K562 (cell line): ENCODE data around the gene TERT. TPM values are rescaled to one million over a fixed set of nuclear protein-coding genes. Genes with fewer than 3 reads are reported as not detected.

Experiments used
- ATAC-seq: fragments of 200-7000 bp; cut with Tn5 transposase; 3 replicates; pipeline ENCODE4 v1.9.1; 2020; ENCODE audit warnings: moderate library complexity
- BruUV-seq: library from RNA; stranded (reverse); fragments of 400-500 nt; replicated peaks from 2 replicates; lab custom pipeline; 2021; lab: Mats Ljungman, UMichigan
- CTCF ChIA-PET: fragments of 300-600 bp; formaldehyde crosslinking; extraction: SDS; loops from one replicate; lab custom pipeline; 2021; ENCODE audit warnings: low intra/inter-chr PET ratio; lab: Yijun Ruan, JAX
- POLR2A ChIA-PET: fragments of 300-600, 350-650 bp; sonication (Branson Sonifier 250); formaldehyde crosslinking; extraction: SDS; loops from one replicate; lab custom pipeline; 2021; ENCODE audit warnings: antibody characterized with exemption, inconsistent platforms; lab: Yijun Ruan, JAX
- DNase-seq, 4 experiments: peaks; one replicate each; pipeline versions ENCODE4 v3.0.0 to v3.0.0-alpha.2; 2011 to 2018; ENCODE audit warnings: low spot score in 3 of 4, mixed read lengths in 3 of 4; ENCODE audit errors: extremely low read depth in 1 of 4
- FAIRE-seq: peaks from 2 replicates; lab custom pipeline; 2011; peaks lifted over from hg19 to GRCh38; lab: Jason Lieb, UNC
- H2AFZ ChIP-seq: 2 replicates; pipeline ENCODE4 v1.6.0; 2011; ENCODE audit warnings: low read depth, low read length, control low read depth, inconsistent platforms
- H3K27ac ChIP-seq: fragments of 200-600 bp; 3 replicates; pipeline ENCODE4 v1.8.0; 2011; ENCODE audit warnings: low read depth, mild to moderate bottlenecking, control low read depth, inconsistent platforms, low read length, moderate library complexity, mixed read lengths; ENCODE audit errors: extremely low read depth
- H3K27me3 ChIP-seq, 2 experiments: fragments of 300-600 bp in 1 of 2; 2 replicates in 1 of 2; 3 replicates in 1 of 2; pipeline versions ENCODE4 v1.6.0 to v1.8.0; 2011; ENCODE audit warnings: inconsistent platforms in 2 of 2, low read length in 2 of 2, mild to moderate bottlenecking in 1 of 2, mixed read lengths in 1 of 2, moderate library complexity in 1 of 2; ENCODE audit not compliant: control insufficient read depth in 2 of 2, insufficient read depth in 2 of 2
- H3K36me3 ChIP-seq: fragments of 300-600 bp; 3 replicates; pipeline ENCODE4 v1.8.0; 2011; ENCODE audit warnings: mild to moderate bottlenecking, low read length, inconsistent platforms; ENCODE audit not compliant: control insufficient read depth, insufficient read depth
- H3K4me1 ChIP-seq, 2 experiments: fragments of 200-600 bp in 1 of 2; replicated peaks in 1 of 2; 2 replicates in 1 of 2; 3 replicates in 1 of 2; pipeline versions ENCODE4 v1.5.1 to v1.8.0; 2011; ENCODE audit warnings: inconsistent platforms in 2 of 2, low read length in 2 of 2, mild to moderate bottlenecking in 1 of 2, mixed read lengths in 1 of 2, moderate library complexity in 1 of 2; ENCODE audit not compliant: control insufficient read depth in 2 of 2, insufficient read depth in 2 of 2
- H3K4me2 ChIP-seq: 2 replicates; pipeline ENCODE4 v1.6.1; 2011; ENCODE audit warnings: low read length, control low read depth, inconsistent platforms, mixed read lengths; ENCODE audit not compliant: insufficient read depth
- H3K4me3 ChIP-seq: fragments of 200-600 bp; sonication (generic), shearing (Covaris generic); 2 replicates; pipeline ENCODE4 v1.5.1; 2016; ENCODE audit warnings: control low read depth, inconsistent platforms
- H3K79me2 ChIP-seq: fragments of 200-600 bp; 3 replicates; pipeline ENCODE4 v1.8.0; 2011; ENCODE audit warnings: low read length, inconsistent platforms; ENCODE audit not compliant: control insufficient read depth, insufficient read depth
- H3K9ac ChIP-seq, 2 experiments: 2 replicates each; pipeline versions ENCODE4 v1.6.0 to v1.6.1; 2011; ENCODE audit warnings: low read depth in 2 of 2, low read length in 2 of 2, control low read depth in 1 of 2, inconsistent platforms in 1 of 2, mild to moderate bottlenecking in 1 of 2, mixed read lengths in 1 of 2; ENCODE audit not compliant: insufficient read depth in 1 of 2
- H3K9me1 ChIP-seq: one replicate; pipeline ENCODE4 v1.6.0; 2011; ENCODE audit warnings: inconsistent platforms, mild to moderate bottlenecking, low read length, moderate library complexity; ENCODE audit not compliant: control insufficient read depth, insufficient read depth
- H3K9me3 ChIP-seq: replicated peaks from 2 replicates; pipeline ENCODE4 v1.5.1; 2011; ENCODE audit warnings: low read depth, low read length, inconsistent platforms; ENCODE audit not compliant: control insufficient read depth, insufficient read depth
- H4K20me1 ChIP-seq: replicated peaks from 2 replicates; pipeline ENCODE4 v1.6.1; 2011; ENCODE audit warnings: low read length, inconsistent platforms, mixed read lengths; ENCODE audit not compliant: control insufficient read depth, insufficient read depth
- BRD9 ChIP-seq: fragments of 450-650 bp; IDR thresholded peaks from 2 replicates; pipeline ENCODE4 v1.6.1; 2018; ENCODE audit warnings: low read depth; ENCODE audit not compliant: partially characterized antibody
- DDX20 ChIP-seq: fragments of 450-650 bp; IDR thresholded peaks from 2 replicates; pipeline ENCODE4 v1.6.1; 2016; ENCODE audit warnings: missing genetic modification characterization, low read depth, mild to moderate bottlenecking, missing compliant biosample characterization, moderate library complexity
- HEY1 ChIP-seq: fragments of 250-450 bp; sonication (Bioruptor Pico); IDR thresholded peaks from 2 replicates; pipeline ENCODE4 v1.5.0; 2020; ENCODE audit warnings: mild to moderate bottlenecking, moderate library complexity, borderline replicate concordance
- HMG20A ChIP-seq: fragments of 450-650 bp; formaldehyde crosslinking; conservative IDR thresholded peaks from 2 replicates; pipeline ENCODE4 v1.4.0; 2020; ENCODE audit warnings: mild to moderate bottlenecking, mixed read lengths
- MAZ ChIP-seq, 2 experiments: fragments of 450-650 bp in 1 of 2; sonication (generic) in 1 of 2; formaldehyde crosslinking; IDR thresholded peaks in 1 of 2; conservative IDR thresholded peaks in 1 of 2; 2 replicates each; pipeline versions ENCODE4 v1.4.0 to v1.5.0; 2020; ENCODE audit warnings: mild to moderate bottlenecking in 1 of 2, missing genetic modification reagents in 1 of 2
- PURB ChIP-seq: sonication (generic); formaldehyde crosslinking; IDR thresholded peaks from 2 replicates; pipeline ENCODE4 v1.9.0; 2021; ENCODE audit warnings: low read depth, mild to moderate bottlenecking, missing genetic modification reagents
- RBM25 ChIP-seq: fragments of 200-400 bp; formaldehyde crosslinking; IDR thresholded peaks from 2 replicates; pipeline ENCODE4 v1.6.1; 2018; ENCODE audit warnings: low read length, low read depth, moderate library complexity; ENCODE audit not compliant: severe bottlenecking
- SMAD1 ChIP-seq: fragments of 150-350 bp; IDR thresholded peaks from 2 replicates; pipeline ENCODE4 v1.6.1; 2014; ENCODE audit warnings: low read length, low read depth; ENCODE audit not compliant: partially characterized antibody
- TAF9B ChIP-seq: fragments of 450-650 bp; IDR thresholded peaks from 2 replicates; pipeline ENCODE4 v1.6.1; 2018; ENCODE audit warnings: mild to moderate bottlenecking; ENCODE audit not compliant: partially characterized antibody
- TFAM ChIP-seq: fragments of 250-450 bp; sonication (Bioruptor Pico); conservative IDR thresholded peaks from 2 replicates; pipeline ENCODE4 v1.5.0; 2021; ENCODE audit warnings: mild to moderate bottlenecking, moderate library complexity
- ZNF134 ChIP-seq: fragments of 250-450 bp; sonication (Bioruptor Pico); conservative IDR thresholded peaks from 2 replicates; pipeline ENCODE4 v1.4.0; 2020
- ZNF232 ChIP-seq: sonication (generic); formaldehyde crosslinking; IDR thresholded peaks from 2 replicates; pipeline ENCODE4 v1.8.0; 2022; ENCODE audit warnings: mild to moderate bottlenecking, missing genetic modification reagents
- ZNF274 ChIP-seq: IDR thresholded peaks from 2 replicates; pipeline ENCODE4 v1.6.1; 2011; ENCODE audit warnings: low read depth, mild to moderate bottlenecking, low read length, moderate library complexity, borderline replicate concordance
- WGBS: fragments of 100-300 bp; shearing (Covaris generic); methylation state at CpG from one replicate; pipeline ENCODE4 v1.1.6; 2016; ENCODE audit warnings: low coverage, mixed read lengths; ENCODE audit not compliant: insufficient coverage; ENCODE audit errors: missing lambda C conversion rate; 5-methylcytosine and 5-hydroxymethylcytosine counted together
- in situ Hi-C: fragments of 300-500 bp; cut with MboI; formaldehyde crosslinking; loops from 4 replicates; pipeline ENCODE4 v1.15.0; 2018; ENCODE audit warnings: inconsistent platforms, mixed read lengths
- intact Hi-C: fragments of 100-400 bp; cut with micrococcal nuclease; formaldehyde crosslinking; loops from 2 replicates; pipeline ENCODE4 v1.14.2; 2022
- polyA plus RNA-seq, 8 experiments: library from polyadenylated mRNA; depleted of rRNA in 4 of 8; stranded (reverse) in 5 of 8; unstranded in 3 of 8; fragments of >200 nt; fragmentation: Nextera tagmentation in 2 of 8; fragmentation: Illumina TruSeq in 1 of 8; extraction: Ambion mirVana in 2 of 8; extraction: Trizol in 1 of 8; gene quantifications; 2 replicates each; pipeline versions ENCODE4 v1.2.1 to v1.2.3, GENCODE V29; 2011 to 2014; ENCODE audit warnings: inconsistent platforms in 1 of 8, missing spikeins in 1 of 8
- total RNA-seq, 7 experiments: library from RNA; depleted of rRNA in 6 of 7; stranded (reverse); fragments of >200 nt in 6 of 7; fragmentation: Illumina TruSeq in 2 of 7; extraction: Trizol in 2 of 7; gene quantifications; 2 replicates each; pipeline versions ENCODE4 v1.2.1 to v1.2.3, GENCODE V29; 2011 to 2021; ENCODE audit warnings: low replicate concordance in 1 of 7
- TF ChIP-seq, protein P1 (sequence below): sonication (generic); formaldehyde crosslinking; IDR thresholded peaks from 2 replicates; pipeline ENCODE4 v1.8.0; 2022; ENCODE audit warnings: missing genetic modification reagents, mild to moderate bottlenecking, borderline replicate concordance
- TF ChIP-seq, protein P2 (sequence below), 2 experiments: fragments of 450-650 bp in 1 of 2; IDR thresholded peaks; 2 replicates each; pipeline ENCODE4 v1.6.1; 2011 to 2017; ENCODE audit warnings: low read depth in 2 of 2, antibody characterized with exemption in 1 of 2, borderline replicate concordance in 1 of 2, low read length in 1 of 2, mild to moderate bottlenecking in 1 of 2, mixed read lengths in 1 of 2; ENCODE audit not compliant: control insufficient read depth in 1 of 2

TERT gene
- total and polyA plus RNA-seq, 9 of the 15 experiments (the other 6 are each of a cell fraction or from before 2014, with no cell fraction given): 0.08 to 4.5 (median 0.98) TPM; not detected in 1

DNA sequence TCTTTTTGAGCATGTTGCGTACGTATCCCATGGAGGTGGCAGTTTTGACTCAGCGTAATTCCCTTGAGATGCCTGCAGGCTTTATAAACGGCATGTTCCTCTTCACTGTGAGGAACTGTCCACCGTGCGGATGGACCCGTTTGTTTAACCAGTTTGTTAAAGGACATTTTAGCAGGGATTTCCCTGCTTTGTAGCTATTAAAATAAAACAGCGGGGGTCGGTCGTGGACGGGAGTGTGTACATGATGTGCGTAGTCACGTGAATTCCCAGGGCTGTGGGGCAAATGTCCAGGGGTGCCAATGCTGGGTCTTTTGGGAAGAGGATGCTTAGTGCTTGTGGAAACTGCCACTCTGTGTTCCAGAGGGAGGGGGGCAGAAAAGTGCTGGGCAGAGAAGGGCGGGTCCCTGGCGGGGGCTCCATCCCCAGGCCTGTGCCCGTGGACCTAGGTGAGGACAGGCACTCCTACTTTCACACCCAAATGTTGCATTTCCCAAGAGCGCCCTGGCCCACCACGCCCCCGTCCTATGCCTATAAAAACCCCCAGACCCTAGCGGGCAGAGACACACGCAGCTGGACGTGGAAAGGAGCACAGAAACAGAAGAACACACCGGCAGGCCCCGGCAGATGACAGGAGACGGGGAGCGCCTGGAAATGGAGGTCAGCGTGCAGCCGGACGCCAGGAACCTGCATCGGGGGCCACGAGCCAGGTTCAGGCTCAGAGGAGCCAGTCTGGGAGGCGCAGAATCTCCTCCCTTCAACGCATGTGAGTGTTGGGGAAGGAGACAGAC is 4.0 kb upstream of the TERT start:
- Histone ChIP-seq H3K79me2 (no peaks in the 10 kb centered on the region), H2AFZ (no peak overlapping the region), H3K4me1 (peaks cover 0 to 26% of the 10 kb centered on the region in 2 experiments; a peak in 2 of 5 replicates), H3K36me3 (no peaks in the 10 kb centered on the region), H3K27ac (no peak overlapping the region), H3K27me3 (peaks cover 50 to 54% of the 10 kb centered on the region in 2 experiments), H3K9ac (no peak overlapping the region), H3K4me2 (no peak overlapping the region), H3K9me3 (no peaks in the 10 kb centered on the region), H3K9me1 (no peaks in the 10 kb centered on the region)
- FAIRE-seq (no peak), DNase-seq (no peak), ATAC-seq (no peak)
- ChIA-PET CTCF (no interaction called here), POLR2A (interaction anchor here (1.0 to 1.2 kb wide), 3 partner anchors 13 to 545 kb away, joined by 4 read pairs; no protein-coding TSS in a partner anchor)
- WGBS: 14% methylated on average over 30 of the region's 33 CpGs
- in situ Hi-C loops (no loop called here), intact Hi-C loops (no loop called here)
- no TSS peak for BruUV-seq
- no peak for TF ChIP-seq RBM25
- no peak for TF ChIP-seq BRD9
- no peak for TF ChIP-seq TFAM (CRISPR knock-in tag)
- no peak for TF ChIP-seq ZNF232
- TF ChIP-seq MAZ (CRISPR knock-in tag; conservative IDR thresholded peaks at IDR 0.05 in 1 of 2, IDR thresholded peaks at IDR 0.05 in 1 of 2): no peak
- TF ChIP-seq ZNF274: no peak
- TF ChIP-seq DDX20 (tag): no peak
- TF ChIP-seq PURB (CRISPR knock-in tag): no peak
- no peak for TF ChIP-seq ZNF134 (CRISPR knock-in tag)
- TF ChIP-seq TAF9B: no peak
- TF ChIP-seq HMG20A (CRISPR knock-in tag): no peak
- TF ChIP-seq HEY1 (CRISPR knock-in tag): no peak
- TF ChIP-seq, protein P1, sequence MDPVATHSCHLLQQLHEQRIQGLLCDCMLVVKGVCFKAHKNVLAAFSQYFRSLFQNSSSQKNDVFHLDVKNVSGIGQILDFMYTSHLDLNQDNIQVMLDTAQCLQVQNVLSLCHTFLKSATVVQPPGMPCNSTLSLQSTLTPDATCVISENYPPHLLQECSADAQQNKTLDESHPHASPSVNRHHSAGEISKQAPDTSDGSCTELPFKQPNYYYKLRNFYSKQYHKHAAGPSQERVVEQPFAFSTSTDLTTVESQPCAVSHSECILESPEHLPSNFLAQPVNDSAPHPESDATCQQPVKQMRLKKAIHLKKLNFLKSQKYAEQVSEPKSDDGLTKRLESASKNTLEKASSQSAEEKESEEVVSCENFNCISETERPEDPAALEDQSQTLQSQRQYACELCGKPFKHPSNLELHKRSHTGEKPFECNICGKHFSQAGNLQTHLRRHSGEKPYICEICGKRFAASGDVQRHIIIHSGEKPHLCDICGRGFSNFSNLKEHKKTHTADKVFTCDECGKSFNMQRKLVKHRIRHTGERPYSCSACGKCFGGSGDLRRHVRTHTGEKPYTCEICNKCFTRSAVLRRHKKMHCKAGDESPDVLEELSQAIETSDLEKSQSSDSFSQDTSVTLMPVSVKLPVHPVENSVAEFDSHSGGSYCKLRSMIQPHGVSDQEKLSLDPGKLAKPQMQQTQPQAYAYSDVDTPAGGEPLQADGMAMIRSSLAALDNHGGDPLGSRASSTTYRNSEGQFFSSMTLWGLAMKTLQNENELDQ: no peak
- TF ChIP-seq SMAD1: no peak
- TF ChIP-seq, protein P2, sequence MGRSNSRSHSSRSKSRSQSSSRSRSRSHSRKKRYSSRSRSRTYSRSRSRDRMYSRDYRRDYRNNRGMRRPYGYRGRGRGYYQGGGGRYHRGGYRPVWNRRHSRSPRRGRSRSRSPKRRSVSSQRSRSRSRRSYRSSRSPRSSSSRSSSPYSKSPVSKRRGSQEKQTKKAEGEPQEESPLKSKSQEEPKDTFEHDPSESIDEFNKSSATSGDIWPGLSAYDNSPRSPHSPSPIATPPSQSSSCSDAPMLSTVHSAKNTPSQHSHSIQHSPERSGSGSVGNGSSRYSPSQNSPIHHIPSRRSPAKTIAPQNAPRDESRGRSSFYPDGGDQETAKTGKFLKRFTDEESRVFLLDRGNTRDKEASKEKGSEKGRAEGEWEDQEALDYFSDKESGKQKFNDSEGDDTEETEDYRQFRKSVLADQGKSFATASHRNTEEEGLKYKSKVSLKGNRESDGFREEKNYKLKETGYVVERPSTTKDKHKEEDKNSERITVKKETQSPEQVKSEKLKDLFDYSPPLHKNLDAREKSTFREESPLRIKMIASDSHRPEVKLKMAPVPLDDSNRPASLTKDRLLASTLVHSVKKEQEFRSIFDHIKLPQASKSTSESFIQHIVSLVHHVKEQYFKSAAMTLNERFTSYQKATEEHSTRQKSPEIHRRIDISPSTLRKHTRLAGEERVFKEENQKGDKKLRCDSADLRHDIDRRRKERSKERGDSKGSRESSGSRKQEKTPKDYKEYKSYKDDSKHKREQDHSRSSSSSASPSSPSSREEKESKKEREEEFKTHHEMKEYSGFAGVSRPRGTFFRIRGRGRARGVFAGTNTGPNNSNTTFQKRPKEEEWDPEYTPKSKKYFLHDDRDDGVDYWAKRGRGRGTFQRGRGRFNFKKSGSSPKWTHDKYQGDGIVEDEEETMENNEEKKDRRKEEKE (IDR thresholded peaks at IDR 0.05; ENCODE audit: borderline replicate concordance in 1 of 2, control insufficient read depth in 1 of 2, low read depth in 2 of 2, low read length in 1 of 2): no peak
- TF ChIP-seq, all 486 proteins: peak for 0
- H3K4me3 ChIP-seq: no peak overlapping the region
- no peaks in the 10 kb centered on the region; the same call in 1 of the 2 replicates for H4K20me1 ChIP-seq
